Activated CD8-positive, alpha-beta T cell treated with anti-CD3 and anti-CD28 coated beads for 36 hours (primary cell): Measurements from ENCODE around the gene FANCE. TPM values are rescaled to one million over a fixed set of nuclear protein-coding genes. Genes with fewer than 3 reads are reported as not detected.

Experiments
- ATAC-seq: fragments of 200-7000 bp; cut with Tn5 transposase; one replicate; pipeline ENCODE4 v1.10.0; 2021; ENCODE audit warnings: mild to moderate bottlenecking, moderate library complexity
- CTCF ChIA-PET: fragments of 350-600 bp; sonication (Branson Sonifier 250); formaldehyde crosslinking; loops from one replicate; lab custom pipeline; 2021; ENCODE audit warnings: antibody characterized with exemption; lab: Charles Lee
- POLR2A ChIA-PET: fragments of 350-600 bp; sonication (Branson Sonifier 250); formaldehyde crosslinking; loops from one replicate; lab custom pipeline; 2021; ENCODE audit warnings: antibody characterized with exemption; lab: Charles Lee
- DNase-seq: peaks from one replicate; pipeline ENCODE4 v3.0.0-alpha.2; 2020
- H3K27ac Mint-ChIP-seq: one replicate; pipeline ENCODE4 v1.8.0; 2021; ENCODE audit warnings: mild to moderate bottlenecking, mixed read lengths
- H3K27me3 Mint-ChIP-seq: one replicate; pipeline ENCODE4 v1.8.0; 2021; ENCODE audit warnings: mixed read lengths
- H3K36me3 Mint-ChIP-seq: one replicate; pipeline ENCODE4 v1.8.0; 2021; ENCODE audit warnings: low read depth, mixed read lengths
- H3K4me1 Mint-ChIP-seq: one replicate; pipeline ENCODE4 v1.8.0; 2021; ENCODE audit warnings: low read depth, mixed read lengths
- H3K4me3 Mint-ChIP-seq: one replicate; pipeline ENCODE4 v1.8.0; 2021; ENCODE audit warnings: mild to moderate bottlenecking, moderate library complexity, mixed read lengths
- H3K9me3 Mint-ChIP-seq: one replicate; pipeline ENCODE4 v1.8.0; 2021; ENCODE audit warnings: mixed read lengths
- intact Hi-C: fragments of 100-400 bp; cut with micrococcal nuclease; formaldehyde crosslinking; loops from one replicate; pipeline ENCODE4 v1.10.0; 2022
- total RNA-seq, 2 experiments: library from RNA; stranded (reverse); gene quantifications; one replicate each; pipeline ENCODE4 v1.2.3, GENCODE V29; 2021
- TF ChIP-seq, protein P1 (sequence below): fragments of 200-600 bp; IDR thresholded peaks from one replicate; pipeline ENCODE4 v1.8.0; 2022; ENCODE audit warnings: antibody characterized with exemption, mild to moderate bottlenecking

FANCE gene
- total RNA-seq, 2 experiments from 2014 or later: 18.8 to 19.4 TPM

DNA sequence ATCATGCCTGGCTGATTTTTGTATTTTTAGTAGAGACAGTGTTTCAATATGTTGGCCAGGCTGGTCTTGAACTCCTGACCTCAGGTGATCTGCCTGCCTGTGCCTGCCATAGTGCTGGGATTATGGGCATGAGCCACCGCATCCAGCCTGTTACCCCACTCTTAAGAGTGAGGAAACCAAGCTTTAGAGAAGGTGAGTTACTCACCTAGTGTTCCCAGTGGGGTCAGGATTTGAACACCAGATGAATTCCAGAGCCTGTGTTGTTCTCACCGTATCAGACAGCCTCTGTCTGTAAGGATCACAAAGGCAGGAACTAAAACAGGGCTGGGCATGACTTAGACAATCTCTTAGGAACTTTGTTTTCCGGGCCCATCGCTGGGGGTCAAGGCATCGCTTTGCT is 9.4 kb upstream of the FANCE start:
- Mint-ChIP-seq H3K27me3 (no peaks in the 10 kb centered on the region), H3K4me3 (no peak overlapping the region), H3K4me1 (peaks cover 4% of the 10 kb centered on the region), H3K36me3 (no peaks in the 10 kb centered on the region), H3K9me3 (no peaks in the 10 kb centered on the region), H3K27ac (no peak overlapping the region)
- POLR2A ChIA-PET: no interaction called here
- DNase-seq (no peak), ATAC-seq (no peak)
- CTCF ChIA-PET: interaction anchor here (0.7 kb wide), 1 partner anchor 100 kb away, joined by 3 read pairs; the partner anchor contains the start of gene PPARD
- TF ChIP-seq, protein P1, sequence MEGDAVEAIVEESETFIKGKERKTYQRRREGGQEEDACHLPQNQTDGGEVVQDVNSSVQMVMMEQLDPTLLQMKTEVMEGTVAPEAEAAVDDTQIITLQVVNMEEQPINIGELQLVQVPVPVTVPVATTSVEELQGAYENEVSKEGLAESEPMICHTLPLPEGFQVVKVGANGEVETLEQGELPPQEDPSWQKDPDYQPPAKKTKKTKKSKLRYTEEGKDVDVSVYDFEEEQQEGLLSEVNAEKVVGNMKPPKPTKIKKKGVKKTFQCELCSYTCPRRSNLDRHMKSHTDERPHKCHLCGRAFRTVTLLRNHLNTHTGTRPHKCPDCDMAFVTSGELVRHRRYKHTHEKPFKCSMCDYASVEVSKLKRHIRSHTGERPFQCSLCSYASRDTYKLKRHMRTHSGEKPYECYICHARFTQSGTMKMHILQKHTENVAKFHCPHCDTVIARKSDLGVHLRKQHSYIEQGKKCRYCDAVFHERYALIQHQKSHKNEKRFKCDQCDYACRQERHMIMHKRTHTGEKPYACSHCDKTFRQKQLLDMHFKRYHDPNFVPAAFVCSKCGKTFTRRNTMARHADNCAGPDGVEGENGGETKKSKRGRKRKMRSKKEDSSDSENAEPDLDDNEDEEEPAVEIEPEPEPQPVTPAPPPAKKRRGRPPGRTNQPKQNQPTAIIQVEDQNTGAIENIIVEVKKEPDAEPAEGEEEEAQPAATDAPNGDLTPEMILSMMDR: no peak
- intact Hi-C loops: no loop called here

DNA sequence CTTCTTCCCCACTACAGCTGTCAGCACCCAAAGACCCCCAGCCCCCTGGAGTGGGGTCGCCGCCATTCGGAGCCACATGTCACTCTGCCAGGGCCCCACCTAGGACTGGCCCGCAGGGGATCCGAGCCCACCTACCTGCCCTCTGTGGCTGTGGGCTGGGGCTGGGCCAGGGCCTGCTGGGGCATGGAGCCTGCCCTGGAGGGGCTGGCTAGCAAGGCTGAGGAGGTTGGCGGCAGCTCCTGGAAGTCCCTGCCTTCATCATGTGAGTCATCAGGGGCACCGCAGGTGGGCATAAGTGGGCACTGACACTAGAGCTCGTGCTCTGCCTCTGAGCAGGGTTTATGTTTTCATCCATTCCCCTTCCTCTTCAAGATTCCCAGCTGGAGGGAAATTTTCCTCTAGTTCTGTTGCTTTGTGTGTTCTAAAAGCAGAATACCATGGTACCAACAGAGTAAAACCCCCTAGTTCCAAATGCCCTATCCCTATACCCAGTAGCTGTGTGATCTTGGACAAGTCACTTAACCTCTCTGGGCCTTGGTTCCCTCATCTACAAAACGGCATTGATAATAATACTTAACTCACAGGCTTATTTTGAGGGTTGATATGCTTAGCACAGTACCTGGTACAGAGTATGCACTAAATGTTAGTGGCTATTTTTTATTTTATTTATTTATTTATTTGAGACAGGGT is 8.7 kb upstream of the FANCE start:
- H3K36me3 Mint-ChIP-seq: no peaks in the 10 kb centered on the region
- intact Hi-C loops: no loop called here
- peaks cover 4% of the 10 kb centered on the region for H3K4me1 Mint-ChIP-seq
- no peak overlapping the region for H3K4me3 Mint-ChIP-seq
- no peak for ATAC-seq
- H3K27me3 Mint-ChIP-seq: no peaks in the 10 kb centered on the region
- ChIA-PET POLR2A (interaction anchor here (0.5 to 1.6 kb wide), 2 partner anchors 24 to 42 kb away, joined by 3 to 7 read pairs; partner anchors contain the start of gene RPL10A), CTCF (interaction anchor here (0.7 kb wide), 1 partner anchor 101 kb away, joined by 3 read pairs; the partner anchor contains the start of gene PPARD)
- no peak for DNase-seq
- no peak overlapping the region for H3K27ac Mint-ChIP-seq
- H3K9me3 Mint-ChIP-seq: no peaks in the 10 kb centered on the region
- TF ChIP-seq, protein P1: no peak

DNA sequence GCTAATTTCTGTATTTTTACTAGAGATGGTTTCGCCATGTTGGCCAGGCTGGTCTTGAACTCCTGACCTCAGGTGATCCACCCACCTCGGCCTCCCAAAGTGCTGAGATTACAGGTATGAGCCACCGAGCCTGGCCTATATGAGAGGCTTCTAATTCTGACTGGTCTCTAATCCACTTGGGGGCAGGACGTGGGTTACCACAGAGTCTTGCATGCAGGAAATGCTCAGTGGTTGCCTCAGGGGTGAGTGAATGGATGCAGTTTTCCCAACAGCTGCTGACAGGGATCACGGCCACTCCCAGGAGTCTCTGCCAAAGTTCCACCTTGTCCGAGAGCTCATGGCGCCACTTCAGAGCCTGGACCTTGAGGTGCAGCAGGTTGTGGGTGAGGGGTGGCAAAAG is 6.4 kb upstream of the FANCE start:
- no peak overlapping the region for H3K27ac Mint-ChIP-seq
- H3K27me3 Mint-ChIP-seq: no peaks in the 10 kb centered on the region
- TF ChIP-seq, protein P1: no peak
- ATAC-seq: peak; percentile 48
- H3K4me3 Mint-ChIP-seq: no peak overlapping the region
- H3K36me3 Mint-ChIP-seq: no peaks in the 10 kb centered on the region
- peak; percentile 73 for DNase-seq
- intact Hi-C loops: no loop called here
- H3K9me3 Mint-ChIP-seq: no peaks in the 10 kb centered on the region
- CTCF ChIA-PET: interaction anchor here (3.3 kb wide), 1 partner anchor 149 kb away, joined by 15 read pairs; the partner anchor contains the start of gene DEF6
- H3K4me1 Mint-ChIP-seq: peaks cover 6% of the 10 kb centered on the region
- POLR2A ChIA-PET: interaction anchor here (1.9 kb wide), 1 partner anchor 102 kb away, joined by 4 read pairs; no protein-coding TSS in a partner anchor

DNA sequence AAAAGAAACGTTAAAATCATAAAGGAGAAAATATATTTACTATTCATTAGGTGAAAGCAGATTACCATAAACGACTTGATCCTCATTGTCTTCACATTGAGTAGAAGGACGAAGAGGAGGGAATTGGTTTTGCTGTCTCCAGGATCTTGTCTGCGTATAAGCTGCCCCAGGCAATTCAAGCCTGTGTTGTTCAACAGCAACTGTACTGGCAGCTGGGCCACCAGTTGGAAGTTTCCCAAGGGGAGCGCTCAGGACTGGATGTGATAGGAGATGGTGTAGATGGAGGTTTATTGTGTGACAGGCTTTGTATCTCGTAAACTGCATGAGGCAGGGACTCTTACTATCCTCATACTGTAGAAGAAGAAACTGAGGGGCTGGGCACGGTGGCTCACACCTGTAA is 3.9 kb upstream of the FANCE start:
- ChIA-PET CTCF (interaction anchor here (0.9 to 9.7 kb wide), 12 partner anchors 10 to 189 kb away, joined by 3 to 209 read pairs (median 10); partner anchors contain the start of genes DEF6 and PPARD), POLR2A (interaction anchor here (0.5 to 2.3 kb wide), 3 partner anchors 20 to 148 kb away, joined by 3 to 9 read pairs (median 7); partner anchors contain the start of genes PPARD and RPL10A)
- ATAC-seq (no peak), DNase-seq (no peak)
- no peaks in the 10 kb centered on the region for H3K9me3 Mint-ChIP-seq
- no peak overlapping the region for H3K27ac Mint-ChIP-seq
- intact Hi-C loops: loop anchor here (2.0 kb wide), 1 partner anchor 149 kb away; no protein-coding TSS in a partner anchor
- peaks cover 18% of the 10 kb centered on the region for H3K4me1 Mint-ChIP-seq
- TF ChIP-seq, protein P1: no peak
- no peaks in the 10 kb centered on the region for H3K36me3 Mint-ChIP-seq
- H3K27me3 Mint-ChIP-seq: no peaks in the 10 kb centered on the region
- no peak overlapping the region for H3K4me3 Mint-ChIP-seq
